GM12873 (cell line): Measurements from ENCODE around the gene CAMK2D.

ENCODE experiments used
- CTCF ChIP-seq: IDR thresholded peaks from 2 replicates; pipeline ENCODE4 v1.5.1; 2012; ENCODE audit warnings: low read depth, mild to moderate bottlenecking, moderate library complexity, low read length, control low read depth; ENCODE audit not compliant: insufficient read depth; ENCODE audit errors: missing control alignments

CAMK2D gene

GRCh38 chr4:113423631-113424030, 337.9 kb downstream of the CAMK2D start:
- TF ChIP-seq CTCF: no peak

GRCh38 chr4:113420938-113421337, 340.6 kb downstream of the CAMK2D start:
- no peak for TF ChIP-seq CTCF

- no peak for TF ChIP-seq CTCF
These were observed 341.9 kb downstream of the CAMK2D start for GRCh38 chr4:113419631-113420030.

- TF ChIP-seq CTCF: no peak
These were observed 350.0 kb downstream of the CAMK2D start for GRCh38 chr4:113411496-113411938.

- TF ChIP-seq CTCF: no peak
These were observed 350.9 kb downstream of the CAMK2D start for GRCh38 chr4:113410686-113411085.

GRCh38 chr4:113409181-113409580, 352.4 kb downstream of the CAMK2D start:
- no peak for TF ChIP-seq CTCF

GRCh38 chr4:113407409-113407808, 354.1 kb downstream of the CAMK2D start:
- TF ChIP-seq CTCF: no peak

- no peak for TF ChIP-seq CTCF
These were observed 354.9 kb downstream of the CAMK2D start for GRCh38 chr4:113406723-113407016.
